Smooth muscle cell (in vitro differentiated cells): ENCODE measurements around the gene HEATR5A. TPM values are rescaled to one million over a fixed set of nuclear protein-coding genes. Genes with fewer than 3 reads are reported as not detected.

Source experiments
- DNase-seq: peaks from one replicate; lab custom pipeline; 2025; ENCODE audit not compliant: unreplicated experiment; lab: John Stamatoyannopoulos, UW
- H2AFZ ChIP-seq: fragments of 200-600 bp; sonication (generic); 2 replicates; pipeline ENCODE4 v1.6.0; 2016; ENCODE audit warnings: antibody characterized with exemption, low read depth, mild to moderate bottlenecking
- H3F3A ChIP-seq: fragments of 200-600 bp; sonication (generic); 2 replicates; pipeline ENCODE4 v1.6.0; 2017; ENCODE audit warnings: antibody characterized with exemption, low read depth
- H3K27ac ChIP-seq: fragments of 200-600 bp; sonication (generic); 2 replicates; pipeline ENCODE4 v1.5.1; 2016; ENCODE audit warnings: low read depth, mild to moderate bottlenecking
- H3K27me3 ChIP-seq: fragments of 200-600 bp; sonication (generic); 2 replicates; pipeline ENCODE4 v1.6.1; 2016; ENCODE audit warnings: low read depth, mild to moderate bottlenecking
- H3K36me3 ChIP-seq: fragments of 200-600 bp; sonication (generic); 2 replicates; pipeline ENCODE4 v1.5.1; 2016; ENCODE audit warnings: low read depth
- H3K4me1 ChIP-seq: fragments of 200-600 bp; sonication (generic); 2 replicates; pipeline ENCODE4 v1.5.1; 2016; ENCODE audit warnings: low read depth
- H3K4me2 ChIP-seq: fragments of 200-600 bp; sonication (generic); 2 replicates; pipeline ENCODE4 v1.6.0; 2016; ENCODE audit warnings: mild to moderate bottlenecking
- H3K4me3 ChIP-seq: fragments of 200-600 bp; sonication (generic); 2 replicates; pipeline ENCODE4 v1.5.1; 2016; ENCODE audit warnings: mild to moderate bottlenecking
- H3K79me2 ChIP-seq: fragments of 200-600 bp; sonication (generic); 2 replicates; pipeline ENCODE4 v1.6.0; 2016; ENCODE audit warnings: low read depth, mild to moderate bottlenecking
- H3K9ac ChIP-seq: fragments of 200-600 bp; sonication (generic); 2 replicates; pipeline ENCODE4 v1.6.0; 2016; ENCODE audit warnings: low read depth
- H3K9me3 ChIP-seq: fragments of 200-600 bp; sonication (generic); replicated peaks from 2 replicates; pipeline ENCODE4 v1.5.1; 2016; ENCODE audit warnings: low read depth
- H4K20me1 ChIP-seq: fragments of 200-600 bp; sonication (generic); 2 replicates; pipeline ENCODE4 v1.6.0; 2016; ENCODE audit warnings: low read depth
- WGBS: methylation state at CpG from one replicate; pipeline ENCODE4 v1.1.7; 2016; ENCODE audit warnings: low lambda C conversion rate; 5-methylcytosine and 5-hydroxymethylcytosine counted together
- polyA plus RNA-seq: library from polyadenylated mRNA; unstranded; fragments of >200 nt; fragmentation: Nextera tagmentation; extraction: Ambion mirVana; gene quantifications from 2 replicates; pipeline ENCODE4 v1.2.1, GENCODE V29; 2016
- total RNA-seq: library from RNA; depleted of rRNA; stranded (reverse); fragments of >200 nt; gene quantifications from 2 replicates; pipeline ENCODE4 v1.2.3, GENCODE V29; 2014
- TF ChIP-seq, protein P1 (sequence below): fragments of 200-600 bp; sonication (generic); IDR thresholded peaks from 2 replicates; pipeline ENCODE4 v1.5.1; 2017; ENCODE audit warnings: borderline replicate concordance, mild to moderate bottlenecking, antibody characterized with exemption; ENCODE audit not compliant: insufficient read depth, poor library complexity, severe bottlenecking

Gene HEATR5A
- total and polyA plus RNA-seq, 2 experiments from 2014 or later, result 28.5 to 49.8 TPM

DNA sequence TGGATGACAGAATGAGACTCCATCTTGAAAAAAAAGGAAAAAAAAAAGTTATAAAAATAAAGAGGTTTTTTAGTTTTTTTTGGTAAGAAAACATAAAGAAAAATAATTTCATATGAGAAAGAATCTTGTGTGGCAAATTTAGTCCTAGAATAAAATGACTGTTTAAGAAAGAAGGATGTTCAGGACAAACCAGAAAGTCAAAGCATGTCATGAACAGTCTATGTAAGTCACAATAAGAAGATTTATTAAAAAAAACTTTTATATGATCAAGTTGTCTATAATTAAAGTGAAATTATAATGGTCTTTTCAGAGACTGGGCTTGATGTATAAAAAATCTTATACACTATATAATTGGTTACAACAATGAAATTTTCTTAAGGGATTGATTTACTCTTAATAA is 144.6 kb downstream of the HEATR5A start:
- H3K9ac ChIP-seq, result no peak overlapping the region
- H3K4me2 ChIP-seq, result no peak overlapping the region
- H2AFZ ChIP-seq, result no peak overlapping the region
- H3K79me2 ChIP-seq, result no peaks in the 10 kb centered on the region
- H3K36me3 ChIP-seq, result no peaks in the 10 kb centered on the region
- no peak for DNase-seq
- H3K4me3 ChIP-seq, result no peak overlapping the region
- H3K9me3 ChIP-seq, result peaks cover 11% of the 10 kb centered on the region
- no peaks in the 10 kb centered on the region for H3K4me1 ChIP-seq
- no peaks in the 10 kb centered on the region for H3F3A ChIP-seq
- H3K27me3 ChIP-seq, result no peaks in the 10 kb centered on the region
- H4K20me1 ChIP-seq, result no peaks in the 10 kb centered on the region
- no peak overlapping the region for H3K27ac ChIP-seq
- TF ChIP-seq, protein P1, sequence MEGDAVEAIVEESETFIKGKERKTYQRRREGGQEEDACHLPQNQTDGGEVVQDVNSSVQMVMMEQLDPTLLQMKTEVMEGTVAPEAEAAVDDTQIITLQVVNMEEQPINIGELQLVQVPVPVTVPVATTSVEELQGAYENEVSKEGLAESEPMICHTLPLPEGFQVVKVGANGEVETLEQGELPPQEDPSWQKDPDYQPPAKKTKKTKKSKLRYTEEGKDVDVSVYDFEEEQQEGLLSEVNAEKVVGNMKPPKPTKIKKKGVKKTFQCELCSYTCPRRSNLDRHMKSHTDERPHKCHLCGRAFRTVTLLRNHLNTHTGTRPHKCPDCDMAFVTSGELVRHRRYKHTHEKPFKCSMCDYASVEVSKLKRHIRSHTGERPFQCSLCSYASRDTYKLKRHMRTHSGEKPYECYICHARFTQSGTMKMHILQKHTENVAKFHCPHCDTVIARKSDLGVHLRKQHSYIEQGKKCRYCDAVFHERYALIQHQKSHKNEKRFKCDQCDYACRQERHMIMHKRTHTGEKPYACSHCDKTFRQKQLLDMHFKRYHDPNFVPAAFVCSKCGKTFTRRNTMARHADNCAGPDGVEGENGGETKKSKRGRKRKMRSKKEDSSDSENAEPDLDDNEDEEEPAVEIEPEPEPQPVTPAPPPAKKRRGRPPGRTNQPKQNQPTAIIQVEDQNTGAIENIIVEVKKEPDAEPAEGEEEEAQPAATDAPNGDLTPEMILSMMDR, result no peak

DNA sequence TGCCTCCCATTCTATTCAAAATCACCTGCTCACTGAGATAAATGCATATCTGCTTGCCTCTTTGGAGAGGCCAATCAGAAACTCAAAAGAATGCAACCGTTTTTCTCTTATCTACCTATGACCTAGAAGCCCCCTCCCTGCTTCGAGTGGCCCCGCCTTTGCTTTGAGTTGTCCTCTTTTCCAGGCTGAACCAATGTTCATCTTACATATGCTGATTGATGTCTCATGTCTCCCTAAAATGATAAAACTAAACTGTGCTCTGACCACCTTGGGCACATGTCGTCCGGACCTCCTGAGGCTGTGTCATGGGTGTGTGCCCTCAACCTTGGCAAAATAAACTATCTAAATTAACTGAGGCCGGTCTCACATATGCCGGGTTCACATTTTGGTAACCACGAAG is 148.7 kb downstream of the HEATR5A start:
- peaks cover 5% of the 10 kb centered on the region for H3K9me3 ChIP-seq
- H2AFZ ChIP-seq, result no peak overlapping the region
- no peaks in the 10 kb centered on the region for H3K36me3 ChIP-seq
- no peaks in the 10 kb centered on the region for H3K4me1 ChIP-seq
- no peak overlapping the region for H3K4me2 ChIP-seq
- H3K79me2 ChIP-seq, result no peaks in the 10 kb centered on the region
- 94% methylated on average over 8 of the region's 8 CpGs for WGBS
- H3F3A ChIP-seq, result no peaks in the 10 kb centered on the region
- no peak overlapping the region for H3K4me3 ChIP-seq
- DNase-seq, result no peak
- TF ChIP-seq, protein P1, result no peak
- H3K27ac ChIP-seq, result no peak overlapping the region
- no peaks in the 10 kb centered on the region for H3K27me3 ChIP-seq
- H3K9ac ChIP-seq, result no peak overlapping the region
- H4K20me1 ChIP-seq, result no peaks in the 10 kb centered on the region

DNA sequence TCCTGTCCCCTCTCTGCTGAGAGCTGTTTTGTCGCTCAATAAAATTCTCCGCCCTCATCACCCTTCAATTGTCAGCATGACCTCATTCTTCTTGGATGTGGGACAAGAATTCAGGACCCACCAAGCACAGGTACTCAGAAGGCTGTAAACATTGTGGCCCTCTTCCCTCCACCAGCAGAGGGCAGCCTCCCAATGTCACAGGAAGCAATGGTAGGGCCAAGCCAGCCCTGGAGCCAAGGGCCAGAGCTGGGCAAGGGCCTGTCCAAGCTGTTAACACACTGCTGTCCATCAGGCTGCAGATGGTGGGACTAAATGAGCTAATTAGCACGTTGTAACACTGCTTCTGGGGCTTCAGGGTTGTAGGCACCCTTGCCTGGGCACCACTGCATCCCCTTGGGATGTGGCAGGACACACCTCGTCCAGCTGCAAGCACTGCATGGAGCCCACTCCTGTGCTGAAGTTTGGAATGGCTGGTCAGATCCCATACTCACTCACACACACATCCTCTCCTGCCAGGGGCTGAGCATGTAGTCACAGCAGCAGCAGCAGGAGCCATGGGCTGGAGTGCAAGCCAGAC is 150.1 kb downstream of the HEATR5A start:
- Histone ChIP-seq H3F3A (no peaks in the 10 kb centered on the region), H2AFZ (no peak overlapping the region), H3K27me3 (no peaks in the 10 kb centered on the region), H3K9ac (no peak overlapping the region), H3K4me2 (no peak overlapping the region), H4K20me1 (no peaks in the 10 kb centered on the region), H3K4me1 (no peaks in the 10 kb centered on the region), H3K36me3 (no peaks in the 10 kb centered on the region), H3K79me2 (no peaks in the 10 kb centered on the region), H3K27ac (no peak overlapping the region), H3K4me3 (no peak overlapping the region), H3K9me3 (peaks cover under 1% of the 10 kb centered on the region)
- no peak for DNase-seq
- 74% methylated on average over 4 of the region's 4 CpGs for WGBS
- TF ChIP-seq, protein P1, result peak; percentile 28

DNA sequence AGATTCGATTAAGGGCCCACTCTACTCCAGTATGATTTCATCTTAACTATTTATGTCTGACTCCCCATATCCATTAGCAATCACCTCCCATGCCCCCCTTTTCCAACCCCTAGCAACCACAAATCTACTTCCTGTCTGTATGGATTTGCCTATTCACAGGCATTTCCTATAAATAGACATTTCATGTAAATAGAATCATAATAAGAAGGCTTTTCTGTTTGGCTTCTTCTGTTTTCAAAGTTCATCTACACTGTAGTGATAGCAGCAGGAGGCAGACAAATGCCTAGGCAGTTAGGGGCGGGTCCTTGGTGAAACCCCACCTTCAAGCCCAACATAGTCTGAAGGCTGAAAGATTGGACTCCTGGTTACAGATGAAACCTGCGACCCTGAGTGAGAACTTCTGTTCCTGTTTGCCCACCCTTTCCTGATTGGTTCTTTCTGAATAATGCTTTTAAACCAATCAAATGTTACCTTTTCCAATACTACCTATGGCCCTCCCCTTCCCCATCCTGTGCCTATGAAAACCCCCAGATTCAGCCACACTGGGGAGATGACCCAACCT is 150.6 kb downstream of the HEATR5A start:
- H3K4me1 ChIP-seq, result no peaks in the 10 kb centered on the region
- H3K27me3 ChIP-seq, result no peaks in the 10 kb centered on the region
- DNase-seq, result no peak
- TF ChIP-seq, protein P1, result no peak
- H3K9me3 ChIP-seq, result no peaks in the 10 kb centered on the region
- H3K4me2 ChIP-seq, result no peak overlapping the region
- H3K4me3 ChIP-seq, result no peak overlapping the region
- no peaks in the 10 kb centered on the region for H3F3A ChIP-seq
- H4K20me1 ChIP-seq, result no peaks in the 10 kb centered on the region
- H3K79me2 ChIP-seq, result no peaks in the 10 kb centered on the region
- H3K36me3 ChIP-seq, result no peaks in the 10 kb centered on the region
- no peak overlapping the region for H2AFZ ChIP-seq
- WGBS, result 91% methylated on average over 3 of the region's 3 CpGs
- H3K9ac ChIP-seq, result no peak overlapping the region
- no peak overlapping the region for H3K27ac ChIP-seq
